ENCODE measurements around the gene GRK5.

DNA sequence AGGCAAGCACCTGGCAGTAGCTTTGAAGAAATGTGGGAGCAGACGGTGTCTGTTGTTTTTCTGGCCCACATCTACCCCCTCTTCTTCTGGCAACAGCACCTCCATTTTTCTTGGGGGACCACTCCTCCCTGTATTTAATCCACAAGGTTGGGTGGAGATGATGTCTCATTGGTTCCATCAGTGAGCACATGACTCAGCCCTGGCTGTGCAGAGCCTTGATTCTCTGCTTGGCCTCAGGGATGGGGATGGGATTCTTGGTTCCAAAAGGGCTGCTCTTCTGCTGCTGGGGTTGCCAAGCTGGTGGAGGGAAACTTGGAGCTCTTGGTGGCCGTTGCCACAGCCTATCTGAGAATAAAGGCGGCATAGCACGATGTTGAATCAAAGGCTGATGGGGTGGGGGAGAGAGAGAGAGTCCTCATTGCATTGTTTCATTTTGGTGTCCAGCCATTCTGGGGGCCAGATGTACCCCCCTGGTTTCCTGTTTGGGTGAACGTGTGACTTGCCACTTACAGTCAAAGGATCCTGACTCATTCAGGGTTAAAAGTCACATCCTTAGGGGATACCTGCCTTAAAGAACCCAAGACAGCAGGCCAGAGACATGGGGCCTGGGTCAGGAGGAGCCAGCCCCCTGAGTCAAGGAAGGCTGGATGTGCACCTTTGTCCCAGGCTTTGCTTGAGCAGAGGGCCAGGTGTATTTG, 25.9 kb downstream of the GRK5 start:
- TF ChIP-seq POLR2A (IDR thresholded peaks at IDR 0.05; ENCODE audit: low read depth, low read length) (no peak), TAF1 (IDR thresholded peaks at IDR 0.05; ENCODE audit: borderline replicate concordance, low read depth, low read length) (no peak), POLR2AphosphoS5 (IDR thresholded peaks at IDR 0.05; ENCODE audit: low read depth, low read length) (no peak)

Measured in GM12892 (cell line).